ENCODE data around the gene SPINK9.
A peak's percentile ranks its signal among the peaks of the same experiment; 100 is the strongest.

SPINK9 gene

DNA sequence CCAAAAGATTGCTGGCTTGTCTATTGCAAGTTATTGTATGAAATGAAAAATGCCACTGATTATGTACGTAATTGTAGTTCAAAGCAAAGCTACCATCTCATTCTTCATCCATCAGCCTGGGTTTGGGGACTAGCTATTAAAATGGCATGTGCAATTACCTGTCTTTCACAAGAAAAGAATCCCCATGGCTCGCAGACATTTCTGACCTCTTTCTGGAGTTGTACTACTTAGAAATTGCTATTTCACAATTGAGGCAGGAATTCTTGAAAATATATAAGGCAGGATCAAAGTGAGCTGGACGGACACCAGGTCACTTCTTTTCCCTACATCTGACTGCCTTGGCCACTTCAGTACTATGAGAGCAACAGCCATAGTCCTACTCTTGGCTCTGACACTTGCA is at the start of gene SPINK9:
TSS of gene SPINK9 (plus strand) at position 301 of the 400 bp plus-strand sequence. CDS start at position 356, 55 bp downstream.
- Histone ChIP-seq H3K27ac (no peak within 1 kb of the TSS), H3K4me3 (no peak within 1 kb of the TSS)

DNA sequence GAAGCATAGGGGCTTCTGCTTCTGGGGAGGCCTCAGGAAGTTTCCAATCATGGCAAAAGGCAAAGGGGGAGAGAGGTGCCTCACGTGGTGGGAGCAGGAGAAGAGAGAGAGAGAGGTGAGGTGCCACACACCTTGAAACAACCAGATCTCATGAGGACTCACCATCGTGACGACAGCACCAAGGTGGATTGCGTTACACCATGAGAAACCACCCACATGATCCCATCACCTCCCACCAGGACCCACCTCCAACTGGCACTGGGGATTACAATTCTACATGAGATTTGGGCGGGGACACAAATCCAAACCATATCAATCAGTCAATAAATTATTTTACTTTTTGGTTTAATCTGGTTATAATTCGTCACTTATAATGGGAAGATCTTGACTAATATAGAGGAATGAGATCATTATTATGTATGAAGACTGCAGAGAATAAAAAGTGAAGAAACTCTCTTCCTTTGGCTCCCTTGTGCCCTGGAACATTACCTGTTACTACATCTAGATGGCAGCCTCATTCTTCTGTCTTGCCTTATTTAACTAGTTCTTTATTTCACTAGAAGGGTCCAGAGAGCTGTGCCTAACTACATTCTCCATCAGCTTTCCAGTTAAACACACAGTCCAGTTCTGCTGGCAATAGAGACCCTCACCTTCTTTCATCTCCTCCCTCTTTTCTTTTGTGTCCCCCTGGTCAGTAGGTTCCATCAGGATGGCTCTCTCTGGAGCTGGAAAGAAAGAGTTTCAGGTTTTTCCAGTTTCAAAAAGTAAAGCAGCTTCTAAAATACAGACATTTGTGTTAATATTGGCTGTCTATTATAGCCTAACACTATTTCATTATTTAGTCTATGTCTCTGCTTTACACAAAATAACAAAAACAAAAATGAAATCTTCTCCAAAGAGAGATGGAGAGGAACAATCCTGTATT is 44.8 kb upstream of the SPINK9 start:
- H3K4me3 ChIP-seq: no peak overlapping the region
- H3K27ac ChIP-seq: no peak overlapping the region

GRCh38 chr5:148297731-148298130 is 37.6 kb upstream of the SPINK9 start:
- no peak overlapping the region for H3K27ac ChIP-seq
- no peak overlapping the region for H3K4me3 ChIP-seq

DNA sequence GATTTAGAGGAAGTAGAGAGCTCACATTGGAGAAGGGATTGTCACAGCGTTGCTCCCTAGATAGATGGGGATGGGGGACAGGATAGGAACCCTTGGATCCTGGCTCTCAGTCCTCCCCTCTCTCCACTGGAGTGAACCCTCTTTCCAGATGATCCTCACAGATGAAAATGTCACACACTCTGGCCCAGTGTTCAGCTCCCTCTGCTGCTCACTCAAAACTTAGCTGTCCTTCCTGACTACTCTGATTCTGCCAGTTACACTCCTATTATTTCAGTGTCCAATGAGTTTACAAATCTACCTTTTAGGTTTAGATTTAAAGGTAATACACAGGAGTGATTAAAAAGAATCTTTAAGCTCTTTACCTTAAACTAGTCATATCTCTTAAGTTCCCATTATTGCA is 28.9 kb upstream of the SPINK9 start:
- Histone ChIP-seq H3K27ac (no peak overlapping the region), H3K4me3 (no peak overlapping the region)

- no peak overlapping the region for H3K4me3 ChIP-seq
- no peak overlapping the region for H3K27ac ChIP-seq
Measured at GRCh38 chr5:148309019-148309418, 26.3 kb upstream of the SPINK9 start.

DNA sequence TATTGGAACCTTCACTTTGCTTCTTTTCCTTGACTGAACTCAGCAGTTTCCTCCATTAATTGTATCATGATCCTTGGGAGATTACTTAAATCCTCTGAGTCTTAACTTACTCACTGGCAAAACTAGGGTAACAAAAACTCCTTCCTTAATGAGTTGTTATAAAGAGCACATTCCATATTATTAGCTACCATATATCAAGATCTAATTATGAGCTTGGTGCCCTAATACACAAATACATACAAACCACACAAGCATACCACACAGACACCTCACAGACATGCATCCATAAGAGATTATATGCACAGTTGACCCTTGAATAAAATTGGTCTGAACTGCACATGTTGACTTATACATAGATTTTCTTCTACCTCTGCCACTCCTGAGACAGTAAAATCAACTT is 25.6 kb upstream of the SPINK9 start:
- H3K27ac ChIP-seq: no peak overlapping the region
- no peak overlapping the region for H3K4me3 ChIP-seq

DNA sequence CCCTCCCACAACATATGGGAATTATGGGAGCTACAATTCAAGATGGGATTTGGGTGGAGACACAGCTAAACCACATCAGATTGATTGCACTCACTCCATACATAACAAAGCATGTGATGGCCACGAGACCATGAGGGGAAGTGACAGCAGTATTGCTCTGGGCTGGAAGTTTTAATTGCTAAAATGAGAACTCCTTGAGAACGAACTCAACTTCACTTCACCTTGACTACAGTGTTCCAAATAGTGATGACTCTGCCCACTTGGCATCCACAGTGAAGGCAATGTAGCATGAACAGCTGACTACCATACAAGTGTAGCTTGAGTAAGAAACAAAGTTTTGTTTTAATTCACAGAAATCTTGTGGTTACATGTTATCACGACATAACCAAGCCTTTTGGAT is 23.9 kb upstream of the SPINK9 start:
- no peak overlapping the region for H3K27ac ChIP-seq
- no peak overlapping the region for H3K4me3 ChIP-seq

GRCh38 chr5:148312153-148312552 is 23.2 kb upstream of the SPINK9 start, which contains the start of gene SPINK7:
Gene SPINK7, plus strand, starts transcription at chr5:148312423. Its CDS starts 61 bp downstream, at chr5:148312484.
- Histone ChIP-seq H3K27ac (no peak within 1 kb of the TSS), H3K4me3 (no peak within 1 kb of the TSS)

GRCh38 chr5:148314187-148314586 is 21.2 kb upstream of the SPINK9 start:
- H3K27ac ChIP-seq: no peak overlapping the region
- H3K4me3 ChIP-seq: no peak overlapping the region

DNA sequence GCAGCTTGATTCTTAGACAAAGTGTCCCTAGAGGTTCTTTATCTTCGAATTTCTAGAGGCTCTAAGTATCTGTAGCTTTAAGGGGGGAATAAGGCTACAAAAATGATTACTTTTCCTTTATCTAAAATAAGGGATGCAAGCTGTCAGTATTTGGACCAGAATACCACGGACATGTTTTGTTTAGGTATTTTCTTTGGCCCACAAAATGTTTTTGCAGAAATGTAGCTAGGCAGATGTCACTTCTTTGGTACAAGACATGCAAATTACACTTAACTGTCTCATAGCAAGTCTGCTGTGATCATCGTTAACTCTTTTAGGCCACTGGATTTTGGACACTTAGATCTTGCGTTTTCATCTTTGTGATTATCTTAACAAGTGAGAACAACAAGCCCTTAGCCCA is 20.6 kb upstream of the SPINK9 start:
- Histone ChIP-seq H3K27ac (no peak overlapping the region), H3K4me3 (no peak overlapping the region)

- Histone ChIP-seq H3K27ac (peak overlapping the region in 2 of 21 experiments; percentile 37 to 68), H3K4me3 (peak overlapping the region in 4 of 7 experiments; percentile 12 to 39 (median 26))
Measured at GRCh38 chr5:148320011-148320963, 15.1 kb upstream of the SPINK9 start.

GRCh38 chr5:148333262-148333849 is 2.0 kb upstream of the SPINK9 start:
- no peak overlapping the region for H3K27ac ChIP-seq
- H3K4me3 ChIP-seq: no peak overlapping the region

- Histone ChIP-seq H3K27ac (no peak overlapping the region), H3K4me3 (no peak overlapping the region)
Measured at GRCh38 chr5:148336704-148337435, 1.5 kb downstream of the SPINK9 start.

GRCh38 chr5:148342371-148343045 is 7.1 kb downstream of the SPINK9 start:
- peak overlapping the region in 6 of 21 experiments; percentile 2 to 66 (median 51) for H3K27ac ChIP-seq
- H3K4me3 ChIP-seq: no peak overlapping the region

GRCh38 chr5:148343046-148343407 is 7.7 kb downstream of the SPINK9 start:
- H3K27ac ChIP-seq: peak overlapping the region in 10 of 21 experiments; percentile 6 to 66 (median 48)
- no peak overlapping the region for H3K4me3 ChIP-seq

DNA sequence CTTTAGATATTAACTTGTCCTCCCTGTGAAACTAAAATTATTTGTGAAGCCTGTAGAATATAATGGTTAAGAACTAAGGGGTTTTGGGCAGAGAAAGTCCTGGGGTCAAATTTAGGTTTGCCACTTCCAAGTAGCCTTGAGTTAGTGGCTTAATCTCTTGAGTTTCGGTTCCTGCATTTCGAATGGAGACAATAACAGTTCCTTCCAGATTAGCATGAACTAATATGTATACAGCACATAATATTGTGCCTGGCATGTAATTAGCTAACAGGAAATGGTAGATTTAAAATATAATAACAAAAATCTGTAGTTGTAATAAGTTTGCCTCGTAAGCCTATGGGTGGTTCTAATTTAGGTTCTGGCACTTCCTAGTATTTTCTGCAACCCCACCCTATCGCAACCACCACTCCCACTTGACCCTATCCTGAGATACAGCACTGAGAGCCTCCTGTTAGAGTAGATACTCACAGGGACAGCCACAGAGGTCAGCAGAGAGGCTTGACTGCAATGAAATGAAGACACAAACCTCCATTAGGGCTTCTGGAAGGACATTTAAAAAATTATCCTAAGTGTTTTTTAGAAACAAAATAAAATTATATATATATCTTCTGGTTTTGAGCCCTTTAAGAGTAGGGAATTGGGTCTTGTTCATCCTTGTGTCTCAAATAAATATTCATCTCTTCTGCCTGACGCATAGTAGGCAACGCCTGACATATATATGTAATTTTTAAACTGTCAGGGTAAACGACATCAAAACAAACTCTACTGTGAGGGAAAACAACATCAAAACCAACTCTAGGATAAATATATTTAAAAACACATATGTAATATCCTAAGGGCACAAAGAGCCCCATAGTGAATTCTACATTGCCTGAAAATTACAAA is 8.5 kb downstream of the SPINK9 start:
- Histone ChIP-seq H3K27ac (peak overlapping the region in 10 of 21 experiments; percentile 6 to 66 (median 48)), H3K4me3 (no peak overlapping the region)

DNA sequence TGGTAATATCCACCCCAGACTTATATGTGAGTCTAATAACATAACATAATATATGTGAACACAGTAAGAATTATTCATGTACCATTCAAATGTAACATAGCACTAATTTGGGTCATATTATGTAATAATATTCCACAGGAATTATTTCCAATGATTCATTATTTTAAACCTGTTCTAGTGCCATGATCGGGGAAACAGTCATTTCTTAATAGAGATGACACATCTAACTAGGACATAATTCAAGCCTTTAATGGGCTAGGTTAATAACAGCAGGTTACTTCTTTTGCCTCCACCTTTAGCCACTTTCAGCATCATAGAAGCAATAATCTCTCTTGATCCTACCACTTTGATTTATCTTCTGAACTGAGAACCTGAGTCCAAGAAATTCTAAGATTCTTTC is 12.3 kb downstream of the SPINK9 start:
- H3K27ac ChIP-seq: peak overlapping the region in 1 of 21 experiments; percentile 9
- no peak overlapping the region for H3K4me3 ChIP-seq

- Histone ChIP-seq H3K27ac (no peak overlapping the region), H3K4me3 (no peak overlapping the region)
Measured at GRCh38 chr5:148352696-148353095, 17.3 kb downstream of the SPINK9 start.
